ENCODE data around the gene SUFU.

- TF ChIP-seq, protein P1, sequence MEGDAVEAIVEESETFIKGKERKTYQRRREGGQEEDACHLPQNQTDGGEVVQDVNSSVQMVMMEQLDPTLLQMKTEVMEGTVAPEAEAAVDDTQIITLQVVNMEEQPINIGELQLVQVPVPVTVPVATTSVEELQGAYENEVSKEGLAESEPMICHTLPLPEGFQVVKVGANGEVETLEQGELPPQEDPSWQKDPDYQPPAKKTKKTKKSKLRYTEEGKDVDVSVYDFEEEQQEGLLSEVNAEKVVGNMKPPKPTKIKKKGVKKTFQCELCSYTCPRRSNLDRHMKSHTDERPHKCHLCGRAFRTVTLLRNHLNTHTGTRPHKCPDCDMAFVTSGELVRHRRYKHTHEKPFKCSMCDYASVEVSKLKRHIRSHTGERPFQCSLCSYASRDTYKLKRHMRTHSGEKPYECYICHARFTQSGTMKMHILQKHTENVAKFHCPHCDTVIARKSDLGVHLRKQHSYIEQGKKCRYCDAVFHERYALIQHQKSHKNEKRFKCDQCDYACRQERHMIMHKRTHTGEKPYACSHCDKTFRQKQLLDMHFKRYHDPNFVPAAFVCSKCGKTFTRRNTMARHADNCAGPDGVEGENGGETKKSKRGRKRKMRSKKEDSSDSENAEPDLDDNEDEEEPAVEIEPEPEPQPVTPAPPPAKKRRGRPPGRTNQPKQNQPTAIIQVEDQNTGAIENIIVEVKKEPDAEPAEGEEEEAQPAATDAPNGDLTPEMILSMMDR (IDR thresholded peaks at IDR 0.05) = no peak
- TF ChIP-seq SP1 (CRISPR knock-in tag; conservative IDR thresholded peaks at IDR 0.05) = no peak
- no peak for TF ChIP-seq FOXP1 (CRISPR knock-in tag; IDR thresholded peaks at IDR 0.05; ENCODE audit: borderline replicate concordance)
- TF ChIP-seq MAX (CRISPR knock-in tag; IDR thresholded peaks at IDR 0.05) = no peak
- TF ChIP-seq, protein P2, sequence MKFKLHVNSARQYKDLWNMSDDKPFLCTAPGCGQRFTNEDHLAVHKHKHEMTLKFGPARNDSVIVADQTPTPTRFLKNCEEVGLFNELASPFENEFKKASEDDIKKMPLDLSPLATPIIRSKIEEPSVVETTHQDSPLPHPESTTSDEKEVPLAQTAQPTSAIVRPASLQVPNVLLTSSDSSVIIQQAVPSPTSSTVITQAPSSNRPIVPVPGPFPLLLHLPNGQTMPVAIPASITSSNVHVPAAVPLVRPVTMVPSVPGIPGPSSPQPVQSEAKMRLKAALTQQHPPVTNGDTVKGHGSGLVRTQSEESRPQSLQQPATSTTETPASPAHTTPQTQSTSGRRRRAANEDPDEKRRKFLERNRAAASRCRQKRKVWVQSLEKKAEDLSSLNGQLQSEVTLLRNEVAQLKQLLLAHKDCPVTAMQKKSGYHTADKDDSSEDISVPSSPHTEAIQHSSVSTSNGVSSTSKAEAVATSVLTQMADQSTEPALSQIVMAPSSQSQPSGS (CRISPR knock-in tag; IDR thresholded peaks at IDR 0.05; ENCODE audit: borderline replicate concordance, low read depth) = no peak
- TF ChIP-seq TEAD4 (CRISPR knock-in tag; IDR thresholded peaks at IDR 0.05) = no peak
- TF ChIP-seq IRF2 (CRISPR knock-in tag; IDR thresholded peaks at IDR 0.05; ENCODE audit: borderline replicate concordance, low read depth) = no peak
- no peak for TF ChIP-seq CREM (CRISPR knock-in tag; IDR thresholded peaks at IDR 0.05)
- no peak for TF ChIP-seq JUN (CRISPR knock-in tag; IDR thresholded peaks at IDR 0.05)
- no peak for TF ChIP-seq CREB1 (CRISPR knock-in tag; IDR thresholded peaks at IDR 0.05)
- no peak for TF ChIP-seq ZNF317 (CRISPR knock-in tag; IDR thresholded peaks at IDR 0.05; ENCODE audit: borderline replicate concordance, low read depth)
These were observed 150.8 kb downstream of the SUFU start for GRCh38 chr10:102654566-102654965.
